Gastroesophageal sphincter (tissue), 4 donors: ENCODE data around the gene TRIP12. TPM values are rescaled to one million over a fixed set of nuclear protein-coding genes. Genes with fewer than 3 reads are reported as not detected.

ENCODE experiments used
- ATAC-seq: fragments of 150-250 bp; one replicate; pipeline ENCODE4 v1.9.1; 2016; ENCODE audit warnings: mild to moderate bottlenecking, moderate library complexity
- H3K27ac ChIP-seq, 4 donors: fragments of 200-600 bp; sonication (generic) in 3 of 4; 1 replicate in 3 of 4; 2 replicates in 1 of 4; pipeline ENCODE4 v1.5.1; 2016 to 2019
- H3K27me3 ChIP-seq: fragments of 200-600 bp; sonication (generic); one replicate; pipeline ENCODE4 v1.5.1; 2019
- H3K36me3 ChIP-seq, 2 donors: fragments of 200-600 bp; sonication (generic); one replicate each; pipeline ENCODE4 v1.5.1; 2019; ENCODE audit warnings: control low read depth in 1 of 2
- H3K4me1 ChIP-seq, 3 donors: fragments of 200-600 bp; sonication (generic); 1 replicate in 2 of 3; 2 replicates in 1 of 3; pipeline ENCODE4 v1.5.1; 2016 to 2019; ENCODE audit warnings: control low read depth in 2 of 3
- H3K4me3 ChIP-seq, 2 donors: fragments of 200-600 bp; sonication (generic); one replicate each; pipeline ENCODE4 v1.5.1; 2019; ENCODE audit warnings: mild to moderate bottlenecking in 1 of 2, moderate library complexity in 1 of 2
- H3K9me3 ChIP-seq, 3 donors: fragments of 200-600 bp; sonication (generic); one replicate each; pipeline ENCODE4 v1.5.1; 2017 to 2019; ENCODE audit warnings: control low read depth in 2 of 3
- CTCF ChIP-seq, 4 experiments: fragments of 200-600 bp in 2 of 4; fragments of 450-650 bp in 2 of 4; sonication (generic) in 1 of 4; IDR thresholded peaks; one replicate each; pipeline ENCODE4 v1.5.1; 2017 to 2019; ENCODE audit warnings: antibody characterized with exemption in 4 of 4, mild to moderate bottlenecking in 2 of 4, moderate library complexity in 2 of 4
- EP300 ChIP-seq: sonication (generic); formaldehyde crosslinking; IDR thresholded peaks from one replicate; pipeline ENCODE4 v1.6.1; 2017; ENCODE audit warnings: antibody characterized with exemption, mild to moderate bottlenecking
- POLR2A ChIP-seq, 2 donors: fragments of 450-650 bp; IDR thresholded peaks; one replicate each; pipeline ENCODE4 v1.6.1; 2017; ENCODE audit warnings: antibody characterized with exemption in 2 of 2, mild to moderate bottlenecking in 2 of 2, moderate library complexity in 1 of 2
- POLR2AphosphoS5 ChIP-seq: sonication (generic); formaldehyde crosslinking; IDR thresholded peaks from one replicate; pipeline ENCODE4 v1.6.1; 2017; ENCODE audit warnings: antibody characterized with exemption
- whole genome bisulfite sequencing, 2 donors: methylation state at CpG; one replicate each; pipeline ENCODE4 v1.1.5; 2018; ENCODE audit warnings: low coverage in 1 of 2; 5-methylcytosine and 5-hydroxymethylcytosine counted together
- total RNA-seq, 4 donors: library from RNA; depleted of rRNA; stranded (reverse); fragments of >200 nt; gene quantifications; one replicate each; pipeline ENCODE4 v1.1.0, GENCODE V29; 2016

Gene TRIP12
- total RNA-seq, 4 donors from 2014 or later, result 138 to 203 (median 185) TPM

GRCh38 chr2:229956491-229956890 lies 34.7 kb upstream of the TRIP12 start:
- peaks cover 0 to 6% (median 0%) of the 10 kb centered on the region in 3 donors for H3K4me1 ChIP-seq
- no peaks in the 10 kb centered on the region for H3K27me3 ChIP-seq
- no peak overlapping the region for H3K27ac ChIP-seq
- no peaks in the 10 kb centered on the region for H3K36me3 ChIP-seq
- WGBS, 2 donors, result 90 to 92% methylated on average over 2 to 3 of the region's 3 CpGs
- TF ChIP-seq EP300 (no peak), POLR2A (IDR thresholded peaks at IDR 0.05) (no peak), POLR2AphosphoS5 (no peak), CTCF (IDR thresholded peaks at IDR 0.05) (no peak)
- H3K4me3 ChIP-seq, result no peak overlapping the region
- ATAC-seq, result no peak
- no peaks in the 10 kb centered on the region for H3K9me3 ChIP-seq

GRCh38 chr2:229955663-229956062 lies 33.9 kb upstream of the TRIP12 start:
- no peak for TF ChIP-seq POLR2AphosphoS5
- no peak for TF ChIP-seq EP300
- TF ChIP-seq CTCF (IDR thresholded peaks at IDR 0.05), result no peak
- no peak for TF ChIP-seq POLR2A (IDR thresholded peaks at IDR 0.05)
- peaks cover 0 to 6% (median 0%) of the 10 kb centered on the region in 3 donors for H3K4me1 ChIP-seq
- H3K27me3 ChIP-seq, result no peaks in the 10 kb centered on the region
- no peaks in the 10 kb centered on the region for H3K9me3 ChIP-seq
- WGBS, 2 donors, result 83 to 86% methylated on average over 1 of the region's 1 CpG
- no peaks in the 10 kb centered on the region for H3K36me3 ChIP-seq
- no peak overlapping the region for H3K27ac ChIP-seq
- no peak for ATAC-seq
- no peak overlapping the region for H3K4me3 ChIP-seq

GRCh38 chr2:229952256-229952835 lies 30.5 kb upstream of the TRIP12 start:
- no peaks in the 10 kb centered on the region for H3K9me3 ChIP-seq
- no peak for ATAC-seq
- no peaks in the 10 kb centered on the region for H3K36me3 ChIP-seq
- no peaks in the 10 kb centered on the region for H3K27me3 ChIP-seq
- H3K27ac ChIP-seq, result no peak overlapping the region
- 92% methylated on average over 2 to 6 of the region's 6 CpGs for WGBS, 2 donors
- no peak overlapping the region for H3K4me3 ChIP-seq
- no peak for TF ChIP-seq EP300
- no peak for TF ChIP-seq CTCF (IDR thresholded peaks at IDR 0.05)
- no peak for TF ChIP-seq POLR2AphosphoS5
- TF ChIP-seq POLR2A (IDR thresholded peaks at IDR 0.05), result no peak
- H3K4me1 ChIP-seq, result no peaks in the 10 kb centered on the region

- no peak for TF ChIP-seq POLR2A (IDR thresholded peaks at IDR 0.05)
- no peak for TF ChIP-seq POLR2AphosphoS5
- no peak for TF ChIP-seq CTCF (IDR thresholded peaks at IDR 0.05)
- TF ChIP-seq EP300, result no peak
Observed at GRCh38 chr2:229947544-229947943, 25.7 kb upstream of the TRIP12 start.

GRCh38 chr2:229945975-229946374 lies 24.2 kb upstream of the TRIP12 start:
- TF ChIP-seq CTCF (IDR thresholded peaks at IDR 0.05) (no peak), POLR2A (IDR thresholded peaks at IDR 0.05) (no peak), POLR2AphosphoS5 (no peak), EP300 (no peak)
- no peaks in the 10 kb centered on the region for H3K9me3 ChIP-seq
- H3K4me3 ChIP-seq, result no peak overlapping the region
- H3K4me1 ChIP-seq, result peaks cover 0 to 12% (median 0%) of the 10 kb centered on the region in 3 donors
- no peaks in the 10 kb centered on the region for H3K36me3 ChIP-seq
- no peak for ATAC-seq
- no peak overlapping the region for H3K27ac ChIP-seq
- no peaks in the 10 kb centered on the region for H3K27me3 ChIP-seq
- 83 to 84% methylated on average over 3 to 6 of the region's 8 CpGs for WGBS, 2 donors

More at GRCh38 chr2:229947544-229947943, 25.7 kb upstream of the TRIP12 start:
- H3K36me3 ChIP-seq, result no peaks in the 10 kb centered on the region
- no peaks in the 10 kb centered on the region for H3K9me3 ChIP-seq
- H3K4me1 ChIP-seq, result peaks cover 0 to 12% (median 0%) of the 10 kb centered on the region in 3 donors
- H3K27ac ChIP-seq, result no peak overlapping the region
- ATAC-seq, result no peak
- H3K4me3 ChIP-seq, result no peak overlapping the region
- 92 to 100% methylated on average over 1 of the region's 1 CpG for WGBS, 2 donors
- H3K27me3 ChIP-seq, result no peaks in the 10 kb centered on the region
